Tibial nerve (tissue), 4 donors: ENCODE measurements around the gene ANKRD27. TPM values are rescaled to one million over a fixed set of nuclear protein-coding genes. Genes with fewer than 3 reads are reported as not detected.

Source experiments
- DNase-seq, 2 donors: peaks; one replicate each; pipeline ENCODE4 v3.0.0-alpha.2; 2019; ENCODE audit warnings: low spot score in 2 of 2
- H3K27ac ChIP-seq, 4 donors: fragments of 200-600 bp; sonication (generic) in 3 of 4; one replicate each; pipeline ENCODE4 v1.5.1; 2017 to 2019; ENCODE audit warnings: mild to moderate bottlenecking in 1 of 4
- H3K27me3 ChIP-seq, 2 donors: fragments of 200-600 bp; sonication (generic) in 1 of 2; one replicate each; pipeline versions ENCODE4 v1.5.1 to v1.6.0; 2017 to 2019
- H3K36me3 ChIP-seq, 3 donors: fragments of 200-600 bp; sonication (generic); one replicate each; pipeline ENCODE4 v1.5.1; 2018 to 2019
- H3K4me1 ChIP-seq, 4 donors: fragments of 200-600 bp; sonication (generic) in 3 of 4; one replicate each; pipeline ENCODE4 v1.5.1; 2017 to 2019
- H3K4me3 ChIP-seq, 4 donors: fragments of 200-600 bp; sonication (generic) in 3 of 4; one replicate each; pipeline ENCODE4 v1.5.1; 2017 to 2019; ENCODE audit warnings: mild to moderate bottlenecking in 1 of 4, moderate library complexity in 1 of 4
- H3K9me3 ChIP-seq, 4 donors: fragments of 200-600 bp; sonication (generic) in 3 of 4; one replicate each; pipeline ENCODE4 v1.5.1; 2017 to 2019
- EP300 ChIP-seq, 2 donors: sonication (generic); formaldehyde crosslinking; IDR thresholded peaks; one replicate each; pipeline ENCODE4 v1.6.1; 2017; ENCODE audit warnings: antibody characterized with exemption in 2 of 2, mild to moderate bottlenecking in 1 of 2
- POLR2A ChIP-seq, 2 donors: fragments of 450-650 bp; IDR thresholded peaks; one replicate each; pipeline ENCODE4 v1.6.1; 2017; ENCODE audit warnings: antibody characterized with exemption in 2 of 2, mild to moderate bottlenecking in 2 of 2, moderate library complexity in 2 of 2
- WGBS, 2 donors: methylation state at CpG; one replicate each; pipeline ENCODE4 v1.1.5; 2018; 5-methylcytosine and 5-hydroxymethylcytosine counted together
- small RNA-seq: library from RNA; depleted of rRNA; stranded (forward); fragments of <200 nt; gene quantifications from one replicate; pipeline ENCODE3, GENCODE V24; 2016
- total RNA-seq, 4 donors: library from RNA; depleted of rRNA; stranded (reverse); fragments of >200 nt; gene quantifications; one replicate each; pipeline ENCODE4 v1.1.0, GENCODE V29; 2016
- TF ChIP-seq, protein P1 (sequence below), 5 experiments: fragments of 200-600 bp in 3 of 5; fragments of 450-650 bp in 2 of 5; sonication (generic) in 3 of 5; IDR thresholded peaks; one replicate each; pipeline ENCODE4 v1.5.1; 2016 to 2019; ENCODE audit warnings: antibody characterized with exemption in 5 of 5, mild to moderate bottlenecking in 3 of 5, moderate library complexity in 2 of 5

Gene ANKRD27
- total RNA-seq, 4 donors from 2014 or later, result 13.7 to 28.6 (median 23.5) TPM

DNA sequence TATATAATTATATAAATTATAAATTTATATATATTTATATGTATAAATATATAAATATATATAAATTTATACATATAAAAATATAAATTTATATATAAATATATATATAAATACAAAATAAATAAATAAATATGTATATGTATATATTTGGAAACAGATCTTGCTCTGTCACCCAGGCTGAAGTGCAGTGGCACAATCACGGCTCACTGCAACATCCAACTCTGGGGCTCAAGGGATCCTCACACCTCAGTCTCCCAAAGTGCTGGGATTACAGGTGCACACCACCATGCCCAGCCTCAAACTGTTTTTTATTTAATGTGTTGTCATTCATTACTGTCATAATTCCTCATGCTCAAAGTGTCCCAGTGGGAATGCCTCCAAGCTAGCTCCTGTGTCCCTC is 119.2 kb downstream of the ANKRD27 start:
- H3K4me3 ChIP-seq, result no peak overlapping the region
- no peak for DNase-seq
- no peak for TF ChIP-seq POLR2A (IDR thresholded peaks at IDR 0.05)
- TF ChIP-seq, protein P1, sequence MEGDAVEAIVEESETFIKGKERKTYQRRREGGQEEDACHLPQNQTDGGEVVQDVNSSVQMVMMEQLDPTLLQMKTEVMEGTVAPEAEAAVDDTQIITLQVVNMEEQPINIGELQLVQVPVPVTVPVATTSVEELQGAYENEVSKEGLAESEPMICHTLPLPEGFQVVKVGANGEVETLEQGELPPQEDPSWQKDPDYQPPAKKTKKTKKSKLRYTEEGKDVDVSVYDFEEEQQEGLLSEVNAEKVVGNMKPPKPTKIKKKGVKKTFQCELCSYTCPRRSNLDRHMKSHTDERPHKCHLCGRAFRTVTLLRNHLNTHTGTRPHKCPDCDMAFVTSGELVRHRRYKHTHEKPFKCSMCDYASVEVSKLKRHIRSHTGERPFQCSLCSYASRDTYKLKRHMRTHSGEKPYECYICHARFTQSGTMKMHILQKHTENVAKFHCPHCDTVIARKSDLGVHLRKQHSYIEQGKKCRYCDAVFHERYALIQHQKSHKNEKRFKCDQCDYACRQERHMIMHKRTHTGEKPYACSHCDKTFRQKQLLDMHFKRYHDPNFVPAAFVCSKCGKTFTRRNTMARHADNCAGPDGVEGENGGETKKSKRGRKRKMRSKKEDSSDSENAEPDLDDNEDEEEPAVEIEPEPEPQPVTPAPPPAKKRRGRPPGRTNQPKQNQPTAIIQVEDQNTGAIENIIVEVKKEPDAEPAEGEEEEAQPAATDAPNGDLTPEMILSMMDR (IDR thresholded peaks at IDR 0.05), result no peak
- TF ChIP-seq EP300 (IDR thresholded peaks at IDR 0.05), result no peak
- no peaks in the 10 kb centered on the region for H3K36me3 ChIP-seq
- 90 to 94% methylated on average over 1 of the region's 1 CpG for WGBS, 2 donors
- H3K27me3 ChIP-seq, result no peaks in the 10 kb centered on the region
- no peak overlapping the region for H3K27ac ChIP-seq
- H3K9me3 ChIP-seq, result no peaks in the 10 kb centered on the region
- H3K4me1 ChIP-seq, result no peaks in the 10 kb centered on the region

DNA sequence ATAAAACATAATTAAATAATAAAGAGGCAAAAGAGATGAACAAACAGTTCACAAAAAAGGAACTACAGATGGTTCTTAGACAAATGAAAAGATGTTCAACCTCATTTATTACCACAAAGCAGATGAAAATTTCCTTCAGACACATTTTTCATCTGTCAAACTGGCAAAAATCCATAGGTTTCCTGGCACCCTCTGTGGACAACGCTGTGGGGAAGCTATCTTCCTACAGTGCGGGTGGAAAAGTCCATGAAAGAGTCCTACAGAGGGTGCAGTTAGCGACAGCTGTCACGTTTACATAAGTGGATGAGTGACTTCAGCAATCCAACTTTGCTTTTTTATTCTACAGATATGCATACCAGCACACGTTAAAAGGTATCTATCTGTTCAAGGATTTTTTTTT is 124.3 kb downstream of the ANKRD27 start:
- Histone ChIP-seq H3K27me3 (no peaks in the 10 kb centered on the region), H3K36me3 (no peaks in the 10 kb centered on the region), H3K9me3 (no peaks in the 10 kb centered on the region), H3K4me3 (no peak overlapping the region), H3K27ac (no peak overlapping the region), H3K4me1 (no peaks in the 10 kb centered on the region)
- no peak for DNase-seq
- 68% methylated on average over 5 of the region's 5 CpGs for WGBS, 2 donors
- TF ChIP-seq, protein P1 (IDR thresholded peaks at IDR 0.05), result no peak
- TF ChIP-seq EP300 (IDR thresholded peaks at IDR 0.05), result no peak

Small RNA genes within 50 kb of the gene (small RNA-seq; reads per million reads assigned to genes)
- gene RN7SL789P (not detected), gene SNORA68B (not detected)

Other genes starting within 250 kb of the ANKRD27 start
- 10 to 100 TPM; 64.9 to 88.5 (median 79.3) TPM for gene PDCD5, start 94.0 kb downstream of the ANKRD27 start, total RNA-seq
- under 1 TPM in 3 of 4 donors, not detected in 1; 0.22 to 0.63 (median 0.60) TPM for gene RGS9BP, start 668 bp upstream of the ANKRD27 start, total RNA-seq
- gene NUDT19, start 16.6 kb upstream of the ANKRD27 start, total RNA-seq, result 1 to 10 TPM; 4.2 to 8.6 (median 5.8) TPM
- gene TDRD12, start 44.6 kb upstream of the ANKRD27 start, total RNA-seq, result under 1 TPM in 3 of 4 donors, not detected in 1; under 0.01 to 0.30 (median 0.21) TPM
- gene SLC7A9, start 194.6 kb upstream of the ANKRD27 start, total RNA-seq, result 1 to 10 TPM in 1 of 4 donors, not detected in 3; 1.6 TPM